Left ventricle myocardium inferior (tissue), 1 donor: ENCODE results near the gene NT5DC2. TPM values are rescaled to one million over a fixed set of nuclear protein-coding genes. Genes with fewer than 3 reads are reported as not detected.

Experiments used
- DNase-seq: peaks from one replicate; pipeline ENCODE4 v3.0.0-alpha.2; 2020
- H3K27ac ChIP-seq: fragments of 200-600 bp; replicated peaks from 2 replicates; pipeline ENCODE4 v1.8.0; 2021
- H3K27me3 ChIP-seq: fragments of 200-600 bp; 2 replicates; pipeline ENCODE4 v1.8.0; 2021; ENCODE audit warnings: low read depth
- H3K36me3 ChIP-seq: fragments of 200-600 bp; 2 replicates; pipeline ENCODE4 v1.8.0; 2021
- H3K4me1 ChIP-seq: fragments of 200-600 bp; 2 replicates; pipeline ENCODE4 v1.8.0; 2021
- H3K4me3 ChIP-seq: fragments of 200-600 bp; 2 replicates; pipeline ENCODE4 v1.8.0; 2021; ENCODE audit warnings: mild to moderate bottlenecking, moderate library complexity
- H3K9me3 ChIP-seq: fragments of 200-600 bp; replicated peaks from 2 replicates; pipeline ENCODE4 v1.8.0; 2021
- intact Hi-C: fragments of 100-400 bp; cut with micrococcal nuclease; formaldehyde crosslinking; loops from one replicate; pipeline ENCODE4 v1.11.0; 2022
- total RNA-seq: library from RNA; stranded (reverse); fragmentation: NEBNext Ultra II Directional; extraction: Animal tissue kit (Norgen Biotek cat#: 25700); gene quantifications from one replicate; pipeline ENCODE4 v1.2.1, GENCODE V29; 2021
- TF ChIP-seq, protein P1 (sequence below): fragments of 200-600 bp; IDR thresholded peaks from 2 replicates; pipeline ENCODE4 v1.8.0; 2021; ENCODE audit warnings: antibody characterized with exemption, mild to moderate bottlenecking, borderline replicate concordance
- donor health status: DM: no; HTN: yes; CAD: no; lungs with severe emphysema.

NT5DC2 gene
- total RNA-seq, 1 donor from 2014 or later: 69.3 TPM

DNA sequence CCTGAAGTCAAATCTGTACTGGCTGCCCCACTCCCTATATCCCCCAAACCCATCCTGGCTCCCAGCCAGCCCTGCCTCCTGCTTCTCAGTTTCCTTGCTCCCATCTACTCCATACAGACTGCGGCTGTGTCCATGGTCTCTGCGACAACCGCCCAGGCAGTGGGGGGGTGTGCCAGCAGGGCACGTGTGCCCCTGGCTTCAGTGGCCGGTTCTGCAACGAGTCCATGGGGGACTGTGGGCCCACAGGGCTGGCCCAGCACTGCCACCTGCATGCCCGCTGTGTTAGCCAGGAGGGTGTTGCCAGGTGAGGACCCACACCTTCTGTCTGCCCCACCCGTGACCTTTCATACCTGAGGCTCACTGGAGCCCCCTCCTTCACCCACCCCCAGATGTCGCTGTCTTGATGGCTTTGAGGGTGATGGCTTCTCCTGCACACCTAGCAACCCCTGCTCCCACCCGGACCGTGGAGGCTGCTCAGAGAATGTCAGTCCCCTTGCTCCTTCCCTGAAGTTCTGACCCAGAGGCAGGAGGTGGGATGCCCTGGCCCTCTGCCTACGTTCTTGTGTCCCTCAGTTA, 23.8 kb downstream of the NT5DC2 start:
- intact Hi-C loops: no loop called here
- no peaks in the 10 kb centered on the region for H3K4me1 ChIP-seq
- TF ChIP-seq, protein P1, sequence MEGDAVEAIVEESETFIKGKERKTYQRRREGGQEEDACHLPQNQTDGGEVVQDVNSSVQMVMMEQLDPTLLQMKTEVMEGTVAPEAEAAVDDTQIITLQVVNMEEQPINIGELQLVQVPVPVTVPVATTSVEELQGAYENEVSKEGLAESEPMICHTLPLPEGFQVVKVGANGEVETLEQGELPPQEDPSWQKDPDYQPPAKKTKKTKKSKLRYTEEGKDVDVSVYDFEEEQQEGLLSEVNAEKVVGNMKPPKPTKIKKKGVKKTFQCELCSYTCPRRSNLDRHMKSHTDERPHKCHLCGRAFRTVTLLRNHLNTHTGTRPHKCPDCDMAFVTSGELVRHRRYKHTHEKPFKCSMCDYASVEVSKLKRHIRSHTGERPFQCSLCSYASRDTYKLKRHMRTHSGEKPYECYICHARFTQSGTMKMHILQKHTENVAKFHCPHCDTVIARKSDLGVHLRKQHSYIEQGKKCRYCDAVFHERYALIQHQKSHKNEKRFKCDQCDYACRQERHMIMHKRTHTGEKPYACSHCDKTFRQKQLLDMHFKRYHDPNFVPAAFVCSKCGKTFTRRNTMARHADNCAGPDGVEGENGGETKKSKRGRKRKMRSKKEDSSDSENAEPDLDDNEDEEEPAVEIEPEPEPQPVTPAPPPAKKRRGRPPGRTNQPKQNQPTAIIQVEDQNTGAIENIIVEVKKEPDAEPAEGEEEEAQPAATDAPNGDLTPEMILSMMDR: no peak

DNA sequence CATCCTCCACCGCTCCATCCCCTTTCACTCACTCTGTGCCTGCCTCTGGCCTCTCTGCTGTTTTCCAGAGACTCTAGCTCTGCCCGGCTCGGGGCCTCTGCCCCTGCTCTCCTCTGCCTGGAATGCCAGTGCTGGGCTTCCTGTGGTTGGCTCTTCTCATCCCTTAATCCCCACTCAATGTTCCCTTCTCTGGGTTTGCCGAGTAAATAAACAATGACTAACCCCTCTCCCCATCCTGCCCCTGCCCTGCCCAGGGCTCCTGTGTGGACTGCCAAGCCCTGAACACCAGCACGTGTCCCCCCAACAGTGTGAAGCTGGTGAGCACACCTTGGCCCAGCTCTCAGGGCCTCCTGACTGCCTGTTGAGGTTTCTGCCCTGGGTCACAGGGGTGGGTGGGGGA, 26.3 kb downstream of the NT5DC2 start:
- intact Hi-C loops: no loop called here
- H3K9me3 ChIP-seq: no peaks in the 10 kb centered on the region
- no peak overlapping the region for H3K4me3 ChIP-seq
- DNase-seq: no peak
- H3K27ac ChIP-seq: no peak overlapping the region
- H3K4me1 ChIP-seq: no peaks in the 10 kb centered on the region
- TF ChIP-seq, protein P1: no peak
- H3K36me3 ChIP-seq: peaks cover 4% of the 10 kb centered on the region
- H3K27me3 ChIP-seq: no peaks in the 10 kb centered on the region

More for the DNA sequence above, 23.8 kb downstream of the NT5DC2 start:
- no peaks in the 10 kb centered on the region for H3K27me3 ChIP-seq
- H3K4me3 ChIP-seq: no peak overlapping the region
- H3K9me3 ChIP-seq: no peaks in the 10 kb centered on the region
- no peak for DNase-seq
- peaks cover 4% of the 10 kb centered on the region for H3K36me3 ChIP-seq
- H3K27ac ChIP-seq: no peak overlapping the region

DNA sequence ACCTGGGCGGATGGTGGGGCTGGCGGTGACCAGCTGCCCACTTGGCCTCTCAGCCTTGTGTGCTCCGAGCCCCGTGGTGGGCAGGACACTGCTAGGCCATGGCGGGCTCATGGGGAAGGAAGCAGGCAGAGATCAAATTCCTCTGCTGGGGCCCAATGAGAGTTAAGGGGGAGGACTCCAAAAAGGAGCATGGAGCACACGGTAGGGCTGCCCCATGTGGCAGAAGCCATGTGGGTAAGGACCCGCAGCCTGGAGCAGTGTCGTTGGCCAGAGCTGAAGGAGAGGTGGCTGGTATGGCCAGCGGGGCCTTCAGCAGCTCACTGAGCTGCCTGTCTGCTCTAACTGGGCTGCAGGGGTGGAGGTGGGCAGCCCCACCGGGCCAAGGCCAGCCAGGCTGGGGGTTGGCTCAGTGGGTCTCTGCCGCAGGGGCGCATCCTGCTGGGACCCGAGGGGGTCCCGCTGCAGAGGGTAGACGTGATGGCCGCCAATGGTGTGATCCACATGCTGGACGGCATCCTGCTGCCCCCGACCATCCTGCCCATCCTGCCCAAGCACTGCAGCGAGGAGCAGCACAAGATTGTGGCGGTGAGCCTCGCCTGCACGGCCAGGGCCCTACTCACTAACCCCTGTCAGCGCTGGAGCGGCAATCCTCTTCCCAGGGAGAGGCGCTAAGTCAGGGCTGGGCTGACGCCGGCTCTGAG, 27.2 kb downstream of the NT5DC2 start:
- H3K4me1 ChIP-seq: no peaks in the 10 kb centered on the region

DNA sequence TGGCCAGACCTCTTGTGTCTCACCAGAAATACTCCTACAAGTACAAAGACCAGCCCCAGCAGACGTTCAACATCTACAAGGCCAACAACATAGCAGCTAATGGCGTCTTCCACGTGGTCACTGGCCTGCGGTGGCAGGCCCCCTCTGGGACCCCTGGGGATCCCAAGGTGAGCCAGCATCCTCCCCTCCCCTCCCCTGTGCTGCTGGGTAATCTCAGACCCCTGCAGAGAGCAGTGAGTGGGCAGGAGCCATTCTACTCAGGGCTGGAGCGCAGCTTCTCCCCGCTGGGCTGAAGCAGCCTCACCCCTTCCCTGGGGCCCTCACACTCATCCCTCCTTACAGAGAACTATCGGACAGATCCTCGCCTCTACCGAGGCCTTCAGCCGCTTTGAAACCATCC, 28.7 kb downstream of the NT5DC2 start:
- Histone ChIP-seq H3K27me3 (no peaks in the 10 kb centered on the region), H3K9me3 (no peaks in the 10 kb centered on the region), H3K4me3 (no peak overlapping the region), H3K27ac (no peak overlapping the region), H3K4me1 (no peaks in the 10 kb centered on the region), H3K36me3 (peaks cover 4% of the 10 kb centered on the region)
- DNase-seq: no peak
- TF ChIP-seq, protein P1: no peak
- intact Hi-C loops: no loop called here

More for the DNA sequence above, 27.2 kb downstream of the NT5DC2 start:
- no peak for DNase-seq
- peaks cover 4% of the 10 kb centered on the region for H3K36me3 ChIP-seq
- TF ChIP-seq, protein P1: no peak
- H3K27ac ChIP-seq: no peak overlapping the region
- no peak overlapping the region for H3K4me3 ChIP-seq
- H3K27me3 ChIP-seq: no peaks in the 10 kb centered on the region
- intact Hi-C loops: no loop called here
- H3K9me3 ChIP-seq: no peaks in the 10 kb centered on the region

DNA sequence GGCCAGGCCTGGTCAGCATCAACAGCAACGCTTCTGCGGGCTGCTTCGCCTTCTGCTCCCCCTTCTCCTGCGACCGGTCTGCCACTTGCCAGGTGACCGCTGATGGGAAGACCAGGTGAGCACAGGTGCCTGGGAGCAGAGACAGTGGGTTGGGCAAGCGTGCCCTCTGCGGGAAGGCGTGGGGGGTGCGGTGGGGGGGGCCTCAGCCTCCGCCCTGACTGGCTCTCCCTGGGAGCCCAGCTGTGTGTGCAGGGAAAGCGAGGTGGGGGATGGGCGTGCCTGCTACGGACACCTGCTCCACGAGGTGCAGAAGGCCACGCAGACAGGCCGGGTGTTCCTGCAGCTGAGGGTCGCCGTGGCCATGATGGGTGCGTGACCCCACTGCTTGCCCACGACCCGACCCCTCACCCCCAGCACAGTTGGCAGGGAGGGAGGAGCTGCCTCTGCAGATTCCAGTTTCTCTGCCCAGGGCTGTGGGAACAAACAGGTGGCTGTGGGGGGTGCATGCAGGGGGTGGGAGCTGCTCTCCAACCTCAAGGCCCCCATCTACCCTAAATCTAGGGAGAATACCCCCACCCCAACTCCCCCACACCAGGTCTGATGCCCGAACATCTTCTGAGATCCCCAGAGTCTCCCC, 29.8 kb downstream of the NT5DC2 start:
- Histone ChIP-seq H3K27ac (no peak overlapping the region), H3K9me3 (no peaks in the 10 kb centered on the region), H3K4me3 (no peak overlapping the region), H3K27me3 (no peaks in the 10 kb centered on the region), H3K4me1 (no peaks in the 10 kb centered on the region), H3K36me3 (peaks cover 4% of the 10 kb centered on the region)
- TF ChIP-seq, protein P1: no peak
- DNase-seq: no peak
- intact Hi-C loops: no loop called here
